Measurements from ENCODE around the gene KDM4C.

DNA sequence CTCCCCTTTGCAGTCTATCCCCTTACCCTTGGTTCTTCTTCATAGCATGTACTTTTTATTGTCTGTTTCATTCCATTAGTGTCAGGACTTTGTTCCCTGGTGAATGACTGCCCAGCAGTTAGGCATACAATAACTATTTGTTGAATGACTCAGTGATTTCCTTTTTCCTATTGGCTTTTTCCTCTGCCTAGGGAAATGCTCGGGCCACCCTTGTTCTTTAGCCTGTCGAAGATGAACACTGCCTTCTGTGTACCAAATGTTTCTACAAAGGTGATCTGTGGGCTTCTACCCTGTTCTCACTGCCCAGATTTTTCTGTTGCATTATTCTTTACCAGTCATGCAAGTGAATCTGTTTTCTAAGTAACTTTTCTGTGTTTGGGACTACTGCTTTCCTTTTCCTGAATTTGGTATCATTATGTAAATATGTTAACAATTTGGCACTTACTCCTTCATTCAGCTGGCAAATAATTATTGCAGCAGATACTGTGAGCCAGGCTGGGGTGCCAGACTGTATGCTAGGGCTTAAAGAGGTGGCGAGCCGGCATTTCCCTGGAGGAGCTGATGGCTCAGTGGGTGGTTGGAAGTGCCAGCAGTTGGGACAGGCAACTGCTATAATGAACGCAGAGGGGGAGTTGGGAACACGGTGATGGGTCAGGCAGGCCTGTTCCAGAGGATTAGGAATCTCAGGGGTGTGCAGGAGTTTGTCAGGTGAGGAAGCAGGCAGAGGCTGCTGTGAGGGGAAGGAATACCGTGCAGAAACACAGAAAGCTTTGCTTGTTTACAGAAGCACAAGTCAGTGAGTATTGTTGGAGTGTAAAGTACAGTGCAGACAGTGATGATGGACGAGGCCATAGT is 30.6 kb downstream of the KDM4C start:
- TF ChIP-seq, protein P1, sequence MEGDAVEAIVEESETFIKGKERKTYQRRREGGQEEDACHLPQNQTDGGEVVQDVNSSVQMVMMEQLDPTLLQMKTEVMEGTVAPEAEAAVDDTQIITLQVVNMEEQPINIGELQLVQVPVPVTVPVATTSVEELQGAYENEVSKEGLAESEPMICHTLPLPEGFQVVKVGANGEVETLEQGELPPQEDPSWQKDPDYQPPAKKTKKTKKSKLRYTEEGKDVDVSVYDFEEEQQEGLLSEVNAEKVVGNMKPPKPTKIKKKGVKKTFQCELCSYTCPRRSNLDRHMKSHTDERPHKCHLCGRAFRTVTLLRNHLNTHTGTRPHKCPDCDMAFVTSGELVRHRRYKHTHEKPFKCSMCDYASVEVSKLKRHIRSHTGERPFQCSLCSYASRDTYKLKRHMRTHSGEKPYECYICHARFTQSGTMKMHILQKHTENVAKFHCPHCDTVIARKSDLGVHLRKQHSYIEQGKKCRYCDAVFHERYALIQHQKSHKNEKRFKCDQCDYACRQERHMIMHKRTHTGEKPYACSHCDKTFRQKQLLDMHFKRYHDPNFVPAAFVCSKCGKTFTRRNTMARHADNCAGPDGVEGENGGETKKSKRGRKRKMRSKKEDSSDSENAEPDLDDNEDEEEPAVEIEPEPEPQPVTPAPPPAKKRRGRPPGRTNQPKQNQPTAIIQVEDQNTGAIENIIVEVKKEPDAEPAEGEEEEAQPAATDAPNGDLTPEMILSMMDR (IDR thresholded peaks at IDR 0.05; ENCODE audit: borderline replicate concordance, extremely low read depth, low read length, poor library complexity, severe bottlenecking) = no peak
- TF ChIP-seq EZH2 (IDR thresholded peaks at IDR 0.05; ENCODE audit: borderline replicate concordance, low read depth, low read length, severe bottlenecking) = no peak

All from DND-41 (cell line).